Measurements from ENCODE around the gene CHI3L1.

DNA sequence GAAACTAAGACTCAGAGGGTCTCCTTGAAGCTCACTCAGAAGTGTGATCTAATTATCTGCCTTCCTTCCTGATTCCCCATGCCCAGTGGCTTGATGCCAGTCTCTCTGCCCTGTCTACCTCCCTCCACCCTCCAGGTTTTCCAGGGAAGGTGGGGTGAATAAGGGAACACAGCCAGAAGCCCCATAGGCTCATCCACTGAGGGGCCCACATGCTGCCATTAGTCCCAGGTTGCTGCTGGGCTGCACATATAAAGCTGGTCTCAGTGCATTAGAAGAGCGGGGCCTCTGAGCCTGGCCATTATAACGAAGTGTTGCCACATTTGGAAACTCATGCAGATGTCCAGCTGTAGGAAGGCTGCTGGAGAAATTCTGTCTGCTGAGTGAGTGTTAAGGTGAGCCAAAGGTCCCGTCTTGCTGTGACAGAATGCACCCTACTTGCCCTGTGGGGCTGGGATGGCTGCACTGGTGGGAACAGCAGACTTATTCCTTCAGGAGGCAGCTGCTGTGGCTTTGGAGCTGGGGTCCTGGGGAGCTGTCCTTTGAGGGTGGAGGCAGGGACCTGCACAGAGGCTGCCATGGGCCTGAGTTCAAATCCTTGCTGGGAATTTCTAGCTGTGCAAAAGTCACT is 56.0 kb downstream of the CHI3L1 start:
- TF ChIP-seq CTCF (IDR thresholded peaks at IDR 0.05; ENCODE audit: insufficient read depth, low read length, poor library complexity, severe bottlenecking) (no peak), EZH2phosphoT487 (conservative IDR thresholded peaks at IDR 0.05; ENCODE audit: low read length) (no peak)

All from SU-DHL-6 (cell line).